VCaP (cell line): Measurements from ENCODE around the gene C4orf50.

ENCODE experiments used
- H3K27ac ChIP-seq: fragments of 450-650 bp; 2 replicates; pipeline ENCODE4 v1.5.1; 2017
- TF ChIP-seq, protein P1 (sequence below): fragments of 450-650 bp; conservative IDR thresholded peaks from 2 replicates; pipeline ENCODE4 v1.5.1; 2017; ENCODE audit warnings: mild to moderate bottlenecking, moderate library complexity

Gene C4orf50

DNA sequence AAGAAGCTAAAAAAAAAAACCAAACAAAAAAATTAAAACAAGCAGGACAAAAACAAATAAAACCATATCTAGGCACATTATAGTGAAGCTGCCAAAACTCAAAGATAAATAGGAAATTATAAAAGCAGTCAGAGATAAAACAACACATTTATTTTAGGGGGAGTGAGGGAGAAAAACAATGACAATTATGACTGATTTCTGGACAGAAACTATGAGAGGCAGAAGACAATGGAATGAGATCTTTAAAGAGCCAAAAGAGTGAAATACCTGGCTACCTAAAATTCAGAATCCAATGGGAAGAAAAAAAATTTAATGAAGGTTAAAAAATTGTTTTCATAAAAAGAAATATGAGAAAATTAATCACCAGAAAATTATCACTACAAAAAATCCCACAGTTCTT is 33.4 kb downstream of the C4orf50 start:
- TF ChIP-seq, protein P1, sequence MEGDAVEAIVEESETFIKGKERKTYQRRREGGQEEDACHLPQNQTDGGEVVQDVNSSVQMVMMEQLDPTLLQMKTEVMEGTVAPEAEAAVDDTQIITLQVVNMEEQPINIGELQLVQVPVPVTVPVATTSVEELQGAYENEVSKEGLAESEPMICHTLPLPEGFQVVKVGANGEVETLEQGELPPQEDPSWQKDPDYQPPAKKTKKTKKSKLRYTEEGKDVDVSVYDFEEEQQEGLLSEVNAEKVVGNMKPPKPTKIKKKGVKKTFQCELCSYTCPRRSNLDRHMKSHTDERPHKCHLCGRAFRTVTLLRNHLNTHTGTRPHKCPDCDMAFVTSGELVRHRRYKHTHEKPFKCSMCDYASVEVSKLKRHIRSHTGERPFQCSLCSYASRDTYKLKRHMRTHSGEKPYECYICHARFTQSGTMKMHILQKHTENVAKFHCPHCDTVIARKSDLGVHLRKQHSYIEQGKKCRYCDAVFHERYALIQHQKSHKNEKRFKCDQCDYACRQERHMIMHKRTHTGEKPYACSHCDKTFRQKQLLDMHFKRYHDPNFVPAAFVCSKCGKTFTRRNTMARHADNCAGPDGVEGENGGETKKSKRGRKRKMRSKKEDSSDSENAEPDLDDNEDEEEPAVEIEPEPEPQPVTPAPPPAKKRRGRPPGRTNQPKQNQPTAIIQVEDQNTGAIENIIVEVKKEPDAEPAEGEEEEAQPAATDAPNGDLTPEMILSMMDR = no peak

DNA sequence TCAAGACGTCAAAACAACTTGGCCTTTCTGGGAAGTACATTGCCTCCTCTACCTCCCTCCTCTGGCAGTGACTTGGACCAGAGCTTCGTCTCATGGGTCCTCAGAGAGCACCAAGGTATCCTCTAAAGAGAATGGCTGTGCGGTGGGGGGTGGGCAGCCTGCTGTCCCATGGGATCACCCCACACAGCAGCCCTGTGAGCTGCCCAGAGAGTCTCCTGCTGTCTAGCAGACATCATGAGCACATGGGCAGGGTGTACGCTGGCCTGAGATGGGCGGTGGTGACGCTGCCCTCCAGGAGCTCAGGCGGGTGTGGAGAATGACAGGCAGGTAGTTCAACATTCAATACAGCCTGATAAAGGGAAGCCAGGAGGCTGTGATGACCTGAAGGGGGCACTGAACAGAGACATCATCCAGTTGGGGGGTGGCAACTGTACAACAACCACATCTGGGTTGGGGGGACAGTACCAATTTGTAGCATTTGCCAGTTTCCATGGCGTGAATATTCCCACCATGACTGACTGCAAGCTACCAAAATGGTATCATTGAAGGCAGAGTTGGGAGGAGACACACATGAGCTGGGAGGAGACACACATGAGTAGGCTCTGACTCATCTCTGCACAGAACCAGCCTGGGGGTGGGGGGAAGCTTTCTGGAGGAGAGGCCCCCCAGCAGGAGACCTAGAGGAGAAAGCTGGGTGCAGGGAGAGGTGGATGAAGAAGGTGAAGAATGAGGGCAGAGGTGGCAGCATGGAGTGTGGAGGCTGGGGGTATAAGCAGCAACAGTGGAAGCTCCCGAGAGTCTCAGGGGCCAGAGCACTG is 35.9 kb downstream of the C4orf50 start:
- TF ChIP-seq, protein P1 = no peak
- no peak overlapping the region for H3K27ac ChIP-seq

More for the DNA sequence above, 33.4 kb downstream of the C4orf50 start:
- H3K27ac ChIP-seq = no peak overlapping the region

DNA sequence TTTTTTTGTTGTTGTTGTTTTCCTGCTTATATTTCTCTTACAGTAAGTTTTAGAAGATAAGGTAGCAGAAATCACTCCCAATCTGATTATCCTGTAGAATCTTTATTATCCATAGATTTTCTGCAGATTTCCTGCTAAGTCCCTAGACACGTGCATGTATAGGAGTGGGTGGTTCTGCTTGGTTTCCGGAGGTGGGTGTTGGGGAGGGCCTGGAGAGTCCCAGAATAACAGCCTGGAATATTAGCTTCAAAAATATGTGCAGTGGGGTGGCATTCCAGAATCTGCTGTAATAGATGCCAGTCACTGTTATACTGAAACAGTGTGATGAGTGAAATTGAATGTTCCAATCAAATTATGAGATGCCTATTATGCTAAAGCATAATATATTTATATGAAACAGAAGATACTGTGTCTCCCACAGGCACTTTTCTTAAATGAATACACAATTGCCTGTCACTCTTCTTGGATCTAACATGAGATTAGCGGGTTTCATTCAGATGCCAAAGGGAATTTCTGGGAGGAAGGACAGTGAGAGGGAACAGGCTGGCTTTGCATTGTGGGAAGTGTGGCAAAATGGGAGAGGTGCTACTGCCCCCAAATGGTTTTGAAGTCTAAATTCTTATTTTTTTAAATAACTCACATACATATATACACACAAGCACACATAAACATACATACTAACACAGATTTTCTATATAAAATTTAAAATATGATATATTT is 37.6 kb downstream of the C4orf50 start:
- no peak overlapping the region for H3K27ac ChIP-seq
- TF ChIP-seq, protein P1 = no peak

DNA sequence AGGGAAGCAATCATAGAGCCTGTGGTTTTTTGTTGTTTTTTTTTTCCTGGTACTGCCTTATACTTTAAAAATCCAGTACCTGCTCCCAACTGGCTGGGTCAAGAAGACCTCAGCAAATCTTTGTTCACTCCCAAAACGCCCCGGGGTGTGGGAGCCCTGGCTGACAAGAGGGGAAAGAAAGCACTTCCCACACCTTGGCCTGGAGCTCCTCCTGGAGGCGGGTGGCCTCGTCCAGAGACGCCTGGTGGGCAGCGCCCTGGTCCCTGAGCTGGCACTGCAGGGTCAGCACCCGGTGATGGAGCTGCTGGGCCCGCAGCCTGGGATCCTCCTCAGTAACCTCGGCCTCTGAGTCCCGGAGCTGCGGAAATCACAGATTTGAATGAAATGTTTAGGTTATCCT is 38.2 kb downstream of the C4orf50 start:
- TF ChIP-seq, protein P1 = peak; percentile 89
- H3K27ac ChIP-seq = no peak overlapping the region

DNA sequence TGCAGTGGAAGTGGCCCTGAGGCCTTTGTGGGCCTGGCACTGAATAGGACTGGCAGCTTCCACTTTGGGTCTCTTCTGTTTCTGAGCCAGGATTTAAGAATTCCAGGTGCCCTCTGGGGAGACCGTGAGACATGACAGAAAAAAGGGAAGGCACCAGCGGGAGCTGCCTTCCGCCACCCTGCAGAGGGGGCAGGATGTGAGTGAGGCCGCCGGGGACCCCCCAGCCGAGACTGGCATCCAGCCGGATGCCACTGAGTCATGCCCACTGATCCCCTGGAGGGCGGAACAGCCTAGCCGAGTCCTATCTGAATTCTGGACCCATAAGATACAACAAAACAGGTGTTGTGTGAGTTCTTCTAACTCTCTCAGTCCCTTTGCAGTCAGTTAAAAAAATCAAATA is 41.3 kb downstream of the C4orf50 start:
- TF ChIP-seq, protein P1 = no peak
- H3K27ac ChIP-seq = no peak overlapping the region

DNA sequence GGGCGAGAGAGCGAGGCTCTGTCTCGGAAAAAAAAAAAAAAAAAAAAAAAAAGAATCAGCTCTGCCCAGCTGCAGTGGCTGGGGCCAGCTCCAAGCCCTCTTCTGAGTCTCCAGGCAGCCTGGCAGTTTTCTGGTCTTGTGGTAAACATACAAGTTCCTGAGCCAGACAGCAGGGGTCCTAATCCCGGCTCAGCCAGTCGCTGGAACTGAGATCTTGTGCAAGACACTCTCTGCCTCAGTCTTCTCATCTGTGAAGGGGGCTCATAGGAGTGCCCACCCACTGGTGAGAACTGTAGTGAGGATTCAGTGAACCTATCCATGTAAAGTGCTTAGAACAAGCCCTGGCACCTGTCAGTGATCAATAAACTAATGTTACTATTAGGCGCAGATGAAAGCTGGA is 41.8 kb downstream of the C4orf50 start:
- no peak overlapping the region for H3K27ac ChIP-seq
- TF ChIP-seq, protein P1 = no peak

DNA sequence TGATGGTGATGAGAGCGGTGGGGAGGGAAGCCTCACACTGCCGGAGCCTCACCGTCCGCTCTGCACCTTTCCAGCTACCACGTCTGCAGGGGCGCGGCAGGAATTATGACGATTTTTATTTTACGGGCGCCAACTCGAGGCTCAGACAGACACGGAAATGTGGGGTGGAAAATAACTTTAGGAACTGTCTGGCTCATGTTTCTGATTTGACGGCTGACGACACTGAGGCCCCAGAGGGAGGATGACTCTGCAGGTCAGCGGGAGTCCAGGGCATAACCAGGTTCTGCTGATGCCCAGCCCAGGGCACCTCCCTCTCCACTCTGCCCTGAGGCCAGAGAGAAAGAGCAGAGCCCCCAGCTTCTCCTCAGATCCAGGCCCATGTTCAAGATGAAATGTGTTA is 43.9 kb downstream of the C4orf50 start:
- TF ChIP-seq, protein P1 = no peak

More for the DNA sequence above, 43.9 kb downstream of the C4orf50 start:
- no peak overlapping the region for H3K27ac ChIP-seq
